Right lobe of liver (tissue), 4 donors: ENCODE measurements around the gene P2RY2.

Experiments used
- CTCF ChIP-seq, 4 donors: fragments of 200-600 bp in 3 of 4; fragments of 450-650 bp in 1 of 4; IDR thresholded peaks; one replicate each; pipeline versions ENCODE4 v1.5.1 to v1.8.0; 2016 to 2022; ENCODE audit warnings: antibody characterized with exemption in 4 of 4, mild to moderate bottlenecking in 2 of 4
- POLR2A ChIP-seq: fragments of 450-650 bp; IDR thresholded peaks from one replicate; pipeline ENCODE4 v1.6.1; 2017; ENCODE audit warnings: antibody characterized with exemption, mild to moderate bottlenecking
- donor health status: DM: no; HTN: no; CAD: no.
- donor health status: DM: no; HTN: no; CAD: no.
- donor health status: DM: no; HTN: yes; CAD: no.

GRCh38 chr11:73185680-73186293 is 32.3 kb upstream of the P2RY2 start:
- TF ChIP-seq CTCF (IDR thresholded peaks at IDR 0.05) (no peak), POLR2A (no peak)
